Activated CD4-positive, alpha-beta memory T cell treated with anti-CD3 and anti-CD28 coated beads, Interleukin-2, amount 10 ng/mL, durations not matched to agents 7 days and 5 days (primary cell): ENCODE results near the gene ZNF483. TPM values are rescaled to one million over a fixed set of nuclear protein-coding genes. Genes with fewer than 3 reads are reported as not detected.
"Not testable (repeated sequence)": the region's sequence is repeated elsewhere in the genome, so short reads cannot be mapped to it uniquely, and the experiment has no call there.

ENCODE experiments used
- CTCF ChIA-PET: fragments of 350-600 bp; sonication (Branson Sonifier 250); formaldehyde crosslinking; loops from one replicate; lab custom pipeline; 2021; ENCODE audit warnings: antibody characterized with exemption, inconsistent platforms; lab: Charles Lee
- POLR2A ChIA-PET: fragments of 350-600 bp; sonication (Branson Sonifier 250); formaldehyde crosslinking; loops from one replicate; lab custom pipeline; 2021; ENCODE audit warnings: antibody characterized with exemption; lab: Charles Lee
- DNase-seq: peaks from one replicate; pipeline ENCODE4 v3.0.0-alpha.2; 2020
- H3K27ac Mint-ChIP-seq: one replicate; pipeline ENCODE4 v1.8.0; 2021; ENCODE audit warnings: mild to moderate bottlenecking, mixed read lengths
- H3K27me3 Mint-ChIP-seq: one replicate; pipeline ENCODE4 v1.8.0; 2021; ENCODE audit warnings: mixed read lengths
- H3K36me3 Mint-ChIP-seq: one replicate; pipeline ENCODE4 v1.8.0; 2021; ENCODE audit warnings: low read depth, mixed read lengths
- H3K4me1 Mint-ChIP-seq: one replicate; pipeline ENCODE4 v1.8.0; 2021; ENCODE audit warnings: mixed read lengths
- H3K4me3 Mint-ChIP-seq: one replicate; pipeline ENCODE4 v1.8.0; 2021; ENCODE audit warnings: mild to moderate bottlenecking, mixed read lengths
- H3K9me3 Mint-ChIP-seq: one replicate; pipeline ENCODE4 v1.8.0; 2021; ENCODE audit warnings: mixed read lengths
- total RNA-seq, 2 experiments: library from RNA; stranded (reverse); gene quantifications; one replicate each; pipeline ENCODE4 v1.2.3, GENCODE V29; 2021

Gene ZNF483
- total RNA-seq, result 1 to 10 TPM; 5.9 to 6.0 TPM

- ChIA-PET POLR2A (interaction anchor here (0.8 to 2.6 kb wide), 3 partner anchors 9 to 67 kb away, joined by 3 to 14 read pairs (median 3); partner anchors contain the start of gene ECPAS), CTCF (no interaction called here)
- H3K36me3 Mint-ChIP-seq, result peaks cover 34% of the 10 kb centered on the region
- H3K9me3 Mint-ChIP-seq, result peaks cover 7% of the 10 kb centered on the region
- DNase-seq, result peak; percentile 68
- H3K4me3 Mint-ChIP-seq, result peak within 1 kb of the TSS; percentile 88
- peaks cover 3% of the 10 kb centered on the region for H3K27me3 Mint-ChIP-seq
- peaks cover 30% of the 10 kb centered on the region for H3K4me1 Mint-ChIP-seq
- H3K27ac Mint-ChIP-seq, result peak within 1 kb of the TSS; percentile 73
Measured at GRCh38 chr9:111525056-111525977, at the start of gene ZNF483. ZNF483 (plus strand) TSS chr9:111525179; CDS start chr9:111527396, 2,217 bp downstream.

GRCh38 chr9:111475195-111475594 lies 49.8 kb upstream of the ZNF483 start:
- no peak for DNase-seq
- Mint-ChIP-seq H3K27ac (no peak overlapping the region), H3K4me3 (no peak overlapping the region), H3K36me3 (peaks cover 22% of the 10 kb centered on the region), H3K9me3 (no peaks in the 10 kb centered on the region), H3K27me3 (no peaks in the 10 kb centered on the region), H3K4me1 (peaks cover 30% of the 10 kb centered on the region)
- POLR2A ChIA-PET, result interaction anchor here (1.3 to 1.4 kb wide), 2 partner anchors 8 to 9 kb away, joined by 3 to 7 read pairs; partner anchors contain the start of gene ECPAS
- CTCF ChIA-PET, result no interaction called here

- Mint-ChIP-seq H3K27me3 (no peaks in the 10 kb centered on the region), H3K4me1 (peaks cover 45% of the 10 kb centered on the region), H3K4me3 (no peak overlapping the region), H3K27ac (no peak overlapping the region), H3K9me3 (no peaks in the 10 kb centered on the region), H3K36me3 (peaks cover 27% of the 10 kb centered on the region)
- ChIA-PET CTCF (no interaction called here), POLR2A (no interaction called here)
- no peak for DNase-seq
Measured at GRCh38 chr9:111477677-111478076, 47.3 kb upstream of the ZNF483 start.

- Mint-ChIP-seq H3K27me3 (no peaks in the 10 kb centered on the region), H3K9me3 (no peaks in the 10 kb centered on the region), H3K36me3 (peaks cover 23% of the 10 kb centered on the region), H3K27ac (peak overlapping the region; percentile 82), H3K4me3 (peak overlapping the region; percentile 85), H3K4me1 (peaks cover 39% of the 10 kb centered on the region)
- no peak for DNase-seq
- CTCF ChIA-PET, result no interaction called here
- POLR2A ChIA-PET, result interaction anchor here (0.6 to 2.2 kb wide), 8 partner anchors 7 to 1234 kb away, joined by 4 to 14 read pairs (median 8); partner anchors contain the start of genes DNAJC25, GNG10, TXN and ZNF483
Measured at GRCh38 chr9:111481885-111482636, 42.9 kb upstream of the ZNF483 start.

- DNase-seq, result peak; percentile 71
- no peaks in the 10 kb centered on the region for H3K9me3 Mint-ChIP-seq
- H3K4me3 Mint-ChIP-seq, result peak overlapping the region; percentile 85
- peaks cover 31% of the 10 kb centered on the region for H3K4me1 Mint-ChIP-seq
- H3K27me3 Mint-ChIP-seq, result peaks cover 5% of the 10 kb centered on the region
- CTCF ChIA-PET, result no interaction called here
- H3K27ac Mint-ChIP-seq, result peak overlapping the region; percentile 82
- H3K36me3 Mint-ChIP-seq, result peaks cover 18% of the 10 kb centered on the region
- POLR2A ChIA-PET, result interaction anchor here (0.6 to 2.2 kb wide), 11 partner anchors 8 to 1928 kb away, joined by 3 to 14 read pairs (median 7); partner anchors contain the start of genes C9orf43, DNAJC25, GNG10 and POLE3
Measured at GRCh38 chr9:111482694-111483438, 42.1 kb upstream of the ZNF483 start.

- H3K36me3 Mint-ChIP-seq, result peaks cover 18% of the 10 kb centered on the region
- peak overlapping the region; percentile 13 for H3K4me3 Mint-ChIP-seq
- no peak for DNase-seq
- ChIA-PET POLR2A (interaction anchor here (0.6 to 2.2 kb wide), 12 partner anchors 9 to 1927 kb away, joined by 3 to 14 read pairs (median 6); partner anchors contain the start of genes C9orf43, DNAJC25, GNG10 and POLE3), CTCF (no interaction called here)
- no peak overlapping the region for H3K27ac Mint-ChIP-seq
- peaks cover 31% of the 10 kb centered on the region for H3K4me1 Mint-ChIP-seq
- H3K27me3 Mint-ChIP-seq, result peaks cover 5% of the 10 kb centered on the region
- H3K9me3 Mint-ChIP-seq, result no peaks in the 10 kb centered on the region
Measured at GRCh38 chr9:111483439-111483857, 41.5 kb upstream of the ZNF483 start.

- H3K4me3 Mint-ChIP-seq, result peak within 1 kb of the TSS; percentile 72
- ChIA-PET CTCF (no interaction called here), POLR2A (interaction anchor here (0.6 to 2.2 kb wide), 11 partner anchors 9 to 1926 kb away, joined by 3 to 14 read pairs (median 5); partner anchors contain the start of genes C9orf43, GNG10, POLE3 and TXN)
- H3K9me3 Mint-ChIP-seq, result no peaks in the 10 kb centered on the region
- peaks cover 6% of the 10 kb centered on the region for H3K27me3 Mint-ChIP-seq
- H3K4me1 Mint-ChIP-seq, result peaks cover 27% of the 10 kb centered on the region
- H3K36me3 Mint-ChIP-seq, result peaks cover 15% of the 10 kb centered on the region
- peak within 1 kb of the TSS; percentile 70 for H3K27ac Mint-ChIP-seq
- DNase-seq, result peak; percentile 71
Measured at GRCh38 chr9:111483858-111484571, 41.0 kb upstream of the ZNF483 start, which contains the start of gene ECPAS. ECPAS (minus strand) TSS chr9:111484383; CDS start chr9:111472918, 11,465 bp downstream.

- ChIA-PET POLR2A (interaction anchor here (0.9 kb wide), 1 partner anchor 15 kb away, joined by 4 read pairs; no protein-coding TSS in a partner anchor), CTCF (no interaction called here)
- Mint-ChIP-seq H3K27ac (peak overlapping the region; percentile 70), H3K9me3 (no peaks in the 10 kb centered on the region), H3K4me1 (peaks cover 27% of the 10 kb centered on the region), H3K4me3 (peak overlapping the region; percentile 72), H3K27me3 (peaks cover 7% of the 10 kb centered on the region), H3K36me3 (peaks cover 15% of the 10 kb centered on the region)
- DNase-seq, result no peak
Measured at GRCh38 chr9:111484572-111484894, 40.4 kb upstream of the ZNF483 start.

GRCh38 chr9:111497196-111497595 lies 27.8 kb upstream of the ZNF483 start:
- CTCF ChIA-PET, POLR2A ChIA-PET, H3K4me3 Mint-ChIP-seq, DNase-seq, H3K27ac Mint-ChIP-seq, H3K9me3 Mint-ChIP-seq, H3K27me3 Mint-ChIP-seq, H3K4me1 Mint-ChIP-seq, H3K36me3 Mint-ChIP-seq: not testable (repeated sequence)

GRCh38 chr9:111501005-111501562 lies 23.9 kb upstream of the ZNF483 start:
- no peak overlapping the region for H3K4me3 Mint-ChIP-seq
- ChIA-PET CTCF (no interaction called here), POLR2A (no interaction called here)
- H3K36me3 Mint-ChIP-seq, result no peaks in the 10 kb centered on the region
- H3K27me3 Mint-ChIP-seq, result peaks cover 5% of the 10 kb centered on the region
- no peak overlapping the region for H3K27ac Mint-ChIP-seq
- no peaks in the 10 kb centered on the region for H3K4me1 Mint-ChIP-seq
- H3K9me3 Mint-ChIP-seq, result peaks cover 7% of the 10 kb centered on the region
- DNase-seq, result no peak

- no peak for DNase-seq
- peaks cover 7% of the 10 kb centered on the region for H3K9me3 Mint-ChIP-seq
- no peaks in the 10 kb centered on the region for H3K36me3 Mint-ChIP-seq
- POLR2A ChIA-PET, result no interaction called here
- H3K4me1 Mint-ChIP-seq, result no peaks in the 10 kb centered on the region
- CTCF ChIA-PET, result no interaction called here
- H3K4me3 Mint-ChIP-seq, result no peak overlapping the region
- H3K27ac Mint-ChIP-seq, result no peak overlapping the region
- peaks cover 4% of the 10 kb centered on the region for H3K27me3 Mint-ChIP-seq
Measured at GRCh38 chr9:111501648-111502047, 23.3 kb upstream of the ZNF483 start.
